Left lung (tissue), 10 donors: ENCODE results near the gene SHISA2. TPM values are rescaled to one million over a fixed set of nuclear protein-coding genes. Genes with fewer than 3 reads are reported as not detected.

Source experiments
- ATAC-seq: fragments of 200-7000 bp; cut with Tn5 transposase; one replicate; pipeline ENCODE4 v1.9.1; 2020; ENCODE audit warnings: moderate library complexity
- DNase-seq, 4 donors: peaks; one replicate each; pipeline ENCODE4 v3.0.0-alpha.2; 2013 to 2020
- H3K27ac ChIP-seq, 2 donors: fragments of 200-600 bp; sonication (generic) in 1 of 2; one replicate each; pipeline versions ENCODE4 v1.5.0 to v1.8.0; 2020 to 2021
- H3K27me3 ChIP-seq, 2 donors: fragments of 200-600 bp; sonication (generic) in 1 of 2; one replicate each; pipeline versions ENCODE4 v1.5.0 to v1.8.0; 2020 to 2021
- H3K36me3 ChIP-seq, 2 donors: fragments of 200-600 bp; sonication (generic) in 1 of 2; one replicate each; pipeline versions ENCODE4 v1.5.0 to v1.8.0; 2020 to 2021
- H3K4me1 ChIP-seq, 2 donors: fragments of 200-600 bp; one replicate each; pipeline ENCODE4 v1.8.0; 2021
- H3K4me3 ChIP-seq, 2 donors: fragments of 200-600 bp; sonication (generic) in 1 of 2; one replicate each; pipeline versions ENCODE4 v1.5.0 to v1.8.0; 2020 to 2021; ENCODE audit warnings: mild to moderate bottlenecking in 1 of 2
- H3K9me3 ChIP-seq, 2 donors: fragments of 200-600 bp; sonication (generic) in 1 of 2; one replicate each; pipeline versions ENCODE4 v1.5.0 to v1.8.0; 2020 to 2021
- CTCF ChIP-seq, 2 donors: fragments of 200-600 bp; sonication (generic) in 1 of 2; IDR thresholded peaks; one replicate each; pipeline versions ENCODE4 v1.5.0 to v1.8.0; 2021; ENCODE audit warnings: antibody characterized with exemption in 2 of 2
- intact Hi-C, 2 donors: fragments of 100-400 bp; cut with DNase I; formaldehyde crosslinking; loops; one replicate each; pipeline versions ENCODE4 v1.11.2 to v1.14.2; 2022
- polyA plus RNA-seq, 6 donors: library from polyadenylated mRNA; unstranded; fragments of 120-200 nt; gene quantifications; one replicate each; pipeline ENCODE4 v1.2.1, GENCODE V29; 2013; ENCODE audit not compliant: insufficient read length in 6 of 6
- total RNA-seq, 2 donors: library from RNA; stranded (reverse); fragmentation: NEBNext Ultra II Directional; extraction: Animal tissue kit (Norgen Biotek cat#: 25700); gene quantifications; one replicate each; pipeline ENCODE4 v1.2.1, GENCODE V29; 2021
- donor health status: DM: no; HTN: yes; CAD: no.
- donor health status: DM: no; HTN: no; CAD: no.

SHISA2 gene
- total and polyA plus RNA-seq, 8 donors: 12.0 to 63.8 (median 43.2) TPM

GRCh38 chr13:26010487-26011207 lies 41.2 kb downstream of the SHISA2 start:
- H3K27ac ChIP-seq: no peak overlapping the region
- ATAC-seq (no peak), DNase-seq (no peak)
- H3K4me1 ChIP-seq: peaks cover 0 to 4% of the 10 kb centered on the region in 2 donors
- intact Hi-C loops: no loop called here
- H3K4me3 ChIP-seq: no peak overlapping the region
- H3K9me3 ChIP-seq: peaks cover 0 to 2% of the 10 kb centered on the region in 2 donors
- no peaks in the 10 kb centered on the region for H3K36me3 ChIP-seq
- H3K27me3 ChIP-seq: peaks cover 0 to 17% of the 10 kb centered on the region in 2 donors
- no peak for TF ChIP-seq CTCF (IDR thresholded peaks at IDR 0.05)

- Histone ChIP-seq H3K27ac (no peak overlapping the region), H3K27me3 (peaks cover 0 to 12% of the 10 kb centered on the region in 2 donors), H3K36me3 (no peaks in the 10 kb centered on the region), H3K4me3 (no peak overlapping the region), H3K9me3 (peaks cover 0 to 6% of the 10 kb centered on the region in 2 donors), H3K4me1 (peaks cover 0 to 4% of the 10 kb centered on the region in 2 donors)
- DNase-seq (no peak), ATAC-seq (no peak)
- no peak for TF ChIP-seq CTCF (IDR thresholded peaks at IDR 0.05)
- intact Hi-C loops: no loop called here
Observed at GRCh38 chr13:26007261-26008125, 44.3 kb downstream of the SHISA2 start.

Other genes with a start within 250 kb of the SHISA2 start
- gene RNF6, start 170.3 kb upstream of the SHISA2 start, total RNA-seq: 10 to 100 TPM; 27.0 to 33.1 TPM
- gene RNF6, start 170.3 kb upstream of the SHISA2 start, polyA plus RNA-seq: 10 to 100 TPM; 24.6 to 31.4 (median 27.8) TPM
- 10 to 100 TPM; 10.1 to 12.4 TPM for gene CDK8, start 202.1 kb upstream of the SHISA2 start, total RNA-seq
- gene CDK8, start 202.1 kb upstream of the SHISA2 start, polyA plus RNA-seq: 10 to 100 TPM; 16.4 to 21.7 (median 19.8) TPM